H1 (cell line): Measurements from ENCODE around the gene FGD6. TPM values are rescaled to one million over a fixed set of nuclear protein-coding genes. Genes with fewer than 3 reads are reported as not detected.

ENCODE experiments used
- CTCF ChIA-PET: fragments of 300-600 bp; sonication (Branson Sonifier 250); formaldehyde crosslinking; loops from one replicate; lab custom pipeline; 2021; ENCODE audit not compliant: partially characterized antibody; lab: Charles Lee
- POLR2A ChIA-PET: fragments of 300-600 bp; sonication (Branson Sonifier 250); formaldehyde crosslinking; loops from one replicate; lab custom pipeline; 2021; ENCODE audit warnings: inconsistent platforms; ENCODE audit not compliant: partially characterized antibody; lab: Charles Lee
- DNase-seq, 2 experiments: peaks; one replicate each; pipeline versions ENCODE4 v3.0.0 to v3.0.0-alpha.2; 2010 to 2022; ENCODE audit warnings: low spot score in 2 of 2, low read depth in 1 of 2, mixed read lengths in 1 of 2
- FAIRE-seq: peaks from 2 replicates; lab custom pipeline; 2011; peaks lifted over from hg19 to GRCh38; lab: Jason Lieb, UNC
- H2AFZ ChIP-seq: 2 replicates; pipeline ENCODE4 v1.8.1; 2012; ENCODE audit warnings: low read length, inconsistent platforms
- H2AK5ac ChIP-seq: 2 replicates; pipeline ENCODE4 v1.6.1; 2013; ENCODE audit warnings: low read depth, low read length
- H2BK120ac ChIP-seq: replicated peaks from 2 replicates; pipeline ENCODE3; 2013; ENCODE audit warnings: low read depth, low read length, inconsistent platforms
- H2BK12ac ChIP-seq: 2 replicates; pipeline ENCODE4 v1.6.1; 2013; ENCODE audit warnings: low read depth, low read length
- H2BK15ac ChIP-seq: 2 replicates; pipeline ENCODE4 v1.6.1; 2013; ENCODE audit warnings: low read length
- H2BK20ac ChIP-seq: 2 replicates; pipeline ENCODE4 v1.6.1; 2013; ENCODE audit warnings: low read length
- H2BK5ac ChIP-seq: 2 replicates; pipeline ENCODE4 v1.6.1; 2013; ENCODE audit warnings: low read depth, low read length
- H3K14ac ChIP-seq: 2 replicates; pipeline ENCODE4 v1.6.1; 2013; ENCODE audit warnings: inconsistent platforms; ENCODE audit not compliant: insufficient read length
- H3K18ac ChIP-seq: 2 replicates; pipeline ENCODE4 v1.6.1; 2013; ENCODE audit warnings: low read length; ENCODE audit errors: extremely low read depth
- H3K23ac ChIP-seq: 2 replicates; pipeline ENCODE4 v1.6.1; 2013; ENCODE audit warnings: inconsistent platforms; ENCODE audit not compliant: insufficient read length
- H3K23me2 ChIP-seq: 2 replicates; pipeline ENCODE4 v1.6.1; 2013; ENCODE audit warnings: low read depth, low read length
- H3K27ac ChIP-seq: 2 replicates; pipeline ENCODE4 v1.6.1; 2011; ENCODE audit warnings: low read depth, low read length, inconsistent platforms
- H3K27me3 ChIP-seq, 4 experiments: replicated peaks in 1 of 4; 1 replicate in 1 of 4; 2 replicates in 3 of 4; pipeline versions ENCODE4 v1.6.1 to v1.8.1; 2011 to 2013; ENCODE audit warnings: low read length in 3 of 4, mild to moderate bottlenecking in 3 of 4, inconsistent platforms in 2 of 4, mixed read lengths in 2 of 4, moderate library complexity in 1 of 4; ENCODE audit not compliant: control insufficient read depth in 3 of 4, insufficient read depth in 3 of 4; ENCODE audit errors: extremely low read depth in 1 of 4
- H3K36me3 ChIP-seq, 4 experiments: 2 replicates each; pipeline versions ENCODE4 v1.6.1 to v1.8.1; 2011 to 2013; ENCODE audit warnings: mild to moderate bottlenecking in 4 of 4, low read length in 3 of 4, moderate library complexity in 2 of 4, control low read depth in 1 of 4, inconsistent platforms in 1 of 4; ENCODE audit not compliant: insufficient read depth in 4 of 4, control insufficient read depth in 2 of 4
- H3K4ac ChIP-seq: replicated peaks from 2 replicates; pipeline ENCODE3; 2013; ENCODE audit warnings: low read length, low read depth, mixed read lengths, inconsistent platforms; ENCODE audit not compliant: insufficient read length
- H3K4me1 ChIP-seq, 4 experiments: replicated peaks in 1 of 4; 1 replicate in 1 of 4; 2 replicates in 3 of 4; pipeline versions ENCODE4 v1.6.1 to v1.8.1; 2011 to 2013; ENCODE audit warnings: low read length in 3 of 4, inconsistent platforms in 2 of 4, mixed read lengths in 1 of 4; ENCODE audit not compliant: insufficient read depth in 4 of 4, control insufficient read depth in 3 of 4
- H3K4me2 ChIP-seq, 2 experiments: 2 replicates each; pipeline versions ENCODE4 v1.6.1 to v1.8.1; 2011 to 2013; ENCODE audit warnings: low read depth in 2 of 2, low read length in 2 of 2, control low read depth in 1 of 2, inconsistent platforms in 1 of 2, mild to moderate bottlenecking in 1 of 2; ENCODE audit not compliant: insufficient read depth in 1 of 2
- H3K4me3 ChIP-seq, 4 experiments: fragments of 200-600, 300-600 bp in 1 of 4; sonication (generic), shearing (Covaris generic), sonication (Bioruptor Twin) in 1 of 4; 2 replicates each; pipeline versions ENCODE4 v1.5.1 to v1.8.1; 2011 to 2016; ENCODE audit warnings: low read length in 4 of 4, low read depth in 3 of 4, control low read depth in 2 of 4, inconsistent platforms in 2 of 4, mild to moderate bottlenecking in 2 of 4, mixed read lengths in 1 of 4, moderate library complexity in 1 of 4; ENCODE audit not compliant: insufficient read depth in 2 of 4; ENCODE audit errors: extremely low read depth in 1 of 4
- H3K56ac ChIP-seq: replicated peaks from 2 replicates; pipeline ENCODE3; 2013; ENCODE audit warnings: low read depth, mild to moderate bottlenecking, mixed read lengths, low read length, inconsistent platforms; ENCODE audit not compliant: insufficient read length
- H3K79me1 ChIP-seq: 2 replicates; pipeline ENCODE4 v1.6.1; 2013; ENCODE audit warnings: low read depth, low read length, control low read depth
- H3K79me2 ChIP-seq, 2 experiments: 2 replicates each; pipeline versions ENCODE4 v1.6.1 to v1.8.1; 2012 to 2013; ENCODE audit warnings: low read length in 2 of 2, mild to moderate bottlenecking in 2 of 2, inconsistent platforms in 1 of 2; ENCODE audit not compliant: insufficient read depth in 2 of 2, control insufficient read depth in 1 of 2
- H3K9ac ChIP-seq, 4 experiments: replicated peaks in 1 of 4; 1 replicate in 1 of 4; 2 replicates in 3 of 4; pipeline versions ENCODE4 v1.6.1 to v1.8.1; 2011 to 2013; ENCODE audit warnings: low read depth in 3 of 4, low read length in 3 of 4, control low read depth in 2 of 4, mild to moderate bottlenecking in 2 of 4, moderate library complexity in 2 of 4, inconsistent platforms in 1 of 4; ENCODE audit errors: extremely low read depth in 1 of 4
- H3K9me3 ChIP-seq, 2 experiments: 2 replicates each; pipeline versions ENCODE4 v1.6.1 to v1.8.1; 2012 to 2013; ENCODE audit warnings: mild to moderate bottlenecking in 2 of 2, moderate library complexity in 2 of 2, control low read depth in 1 of 2, inconsistent platforms in 1 of 2, low read depth in 1 of 2, low read length in 1 of 2, mixed read lengths in 1 of 2; ENCODE audit not compliant: insufficient read depth in 2 of 2
- H4K20me1 ChIP-seq, 2 experiments: replicated peaks in 1 of 2; 2 replicates each; pipeline versions ENCODE3 to v1.8.1; 2011 to 2013; ENCODE audit warnings: inconsistent platforms in 2 of 2, low read length in 2 of 2, mild to moderate bottlenecking in 1 of 2; ENCODE audit not compliant: insufficient read depth in 2 of 2, control insufficient read depth in 1 of 2
- H4K5ac ChIP-seq: 2 replicates; pipeline ENCODE4 v1.6.1; 2013; ENCODE audit warnings: low read length, low read depth, mixed read lengths, inconsistent platforms; ENCODE audit not compliant: insufficient read length
- H4K8ac ChIP-seq: 2 replicates; pipeline ENCODE4 v1.8.0; 2013; ENCODE audit warnings: mild to moderate bottlenecking, moderate library complexity, low read length, inconsistent platforms; ENCODE audit not compliant: insufficient read depth; ENCODE audit errors: extremely low read depth
- H4K91ac ChIP-seq: replicated peaks from 2 replicates; pipeline ENCODE3; 2013; ENCODE audit warnings: low read length, mixed read lengths, inconsistent platforms; ENCODE audit not compliant: insufficient read length
- RAD21 ChIP-seq, 2 experiments: IDR thresholded peaks in 1 of 2; conservative IDR thresholded peaks in 1 of 2; 2 replicates each; pipeline ENCODE4 v1.6.1; 2011; ENCODE audit warnings: low read depth in 2 of 2, low read length in 2 of 2, improper control_type of control experiment in 1 of 2, inconsistent platforms in 1 of 2, mild to moderate bottlenecking in 1 of 2, moderate library complexity in 1 of 2
- WGBS, 2 experiments: shearing (Covaris generic) in 1 of 2; methylation state at CpG; one replicate each; pipeline versions ENCODE4 v1.1.6 to v1.1.7; 2013 to 2015; ENCODE audit warnings: low lambda C conversion rate in 2 of 2, mixed read lengths in 2 of 2, inconsistent platforms in 1 of 2, low coverage in 1 of 2, missing lambda C conversion rate in 1 of 2; ENCODE audit not compliant: insufficient replicate concordance in 2 of 2, insufficient coverage in 1 of 2, insufficient read length in 1 of 2; ENCODE audit errors: extremely low coverage in 1 of 2, missing lambda C conversion rate in 1 of 2; 5-methylcytosine and 5-hydroxymethylcytosine counted together
- polyA plus RNA-seq, 7 experiments: library from polyadenylated mRNA; depleted of rRNA in 3 of 7; stranded (reverse) in 5 of 7; unstranded in 2 of 7; fragments of >200 nt in 5 of 7; fragments of 200-250 nt in 2 of 7; gene quantifications; 1 replicate in 5 of 7; 2 replicates in 1 of 7; 4 replicates in 1 of 7; pipeline versions ENCODE4 v1.2.1 to v1.2.3, GENCODE V29; 2011 to 2013; ENCODE audit warnings: missing spikeins in 2 of 7, mixed read lengths in 2 of 7
- total RNA-seq: library from RNA; stranded (reverse); fragmentation: NEBNext Ultra II Directional; extraction: Animal tissue kit (Norgen Biotek cat#: 25700); gene quantifications from 2 replicates; pipeline ENCODE4 v1.2.1, GENCODE V29; 2021
- TF ChIP-seq, protein P1 (sequence below): IDR thresholded peaks from 2 replicates; pipeline ENCODE4 v1.6.1; 2011; ENCODE audit warnings: low read depth, mild to moderate bottlenecking, low read length; ENCODE audit not compliant: insufficient read depth
- TF ChIP-seq, protein P2 (sequence below): IDR thresholded peaks from 2 replicates; pipeline ENCODE4 v1.6.1; 2011; ENCODE audit warnings: low read length, improper control_type of control experiment

FGD6 gene
- total and polyA plus RNA-seq, 2 of the 8 experiments (the other 6 are each of a cell fraction or from before 2014, with no cell fraction given) = 12.2 to 24.3 TPM

DNA sequence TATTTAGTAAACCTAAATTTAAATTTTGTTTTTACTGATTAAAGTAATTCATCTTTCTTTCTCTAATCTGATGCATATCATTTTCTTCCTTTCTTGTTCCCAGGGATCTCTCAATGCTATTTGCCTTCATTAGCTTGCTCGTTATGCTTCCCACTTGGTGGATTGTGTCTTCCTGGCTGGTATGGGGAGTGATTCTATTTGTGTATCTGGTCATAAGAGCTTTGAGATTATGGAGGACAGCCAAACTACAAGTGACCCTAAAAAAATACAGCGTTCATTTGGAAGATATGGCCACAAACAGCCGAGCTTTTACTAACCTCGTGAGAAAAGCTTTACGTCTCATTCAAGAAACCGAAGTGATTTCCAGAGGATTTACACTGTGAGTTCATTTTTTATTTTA lies 49.0 kb upstream of the FGD6 start:
- no peak overlapping the region for H4K5ac ChIP-seq
- no peak overlapping the region for H2AK5ac ChIP-seq
- H3K9ac ChIP-seq = no peak overlapping the region
- WGBS, 2 experiments = 89% methylated on average over 6 of the region's 6 CpGs; no CpG with 5 or more reads in 1 of the 2 experiments
- CTCF ChIA-PET = interaction anchor here (1.1 to 1.7 kb wide), 3 partner anchors 12 to 70 kb away, joined by 3 to 5 read pairs (median 4); no protein-coding TSS in a partner anchor
- no peak overlapping the region for H3K23ac ChIP-seq
- no peak overlapping the region for H3K4me3 ChIP-seq
- no peak overlapping the region for H2BK20ac ChIP-seq
- H4K8ac ChIP-seq = no peak overlapping the region
- H3K4me2 ChIP-seq = no peak overlapping the region
- no peak overlapping the region for H3K18ac ChIP-seq
- DNase-seq (no peak), FAIRE-seq (no peak)
- TF ChIP-seq, protein P1, sequence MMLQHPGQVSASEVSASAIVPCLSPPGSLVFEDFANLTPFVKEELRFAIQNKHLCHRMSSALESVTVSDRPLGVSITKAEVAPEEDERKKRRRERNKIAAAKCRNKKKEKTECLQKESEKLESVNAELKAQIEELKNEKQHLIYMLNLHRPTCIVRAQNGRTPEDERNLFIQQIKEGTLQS = no peak
- no peak for TF ChIP-seq RAD21 (IDR thresholded peaks at IDR 0.05 in 1 of 2, conservative IDR thresholded peaks at IDR 0.05 in 1 of 2; ENCODE audit: low read depth in 2 of 2, low read length in 2 of 2)
- TF ChIP-seq, protein P2, sequence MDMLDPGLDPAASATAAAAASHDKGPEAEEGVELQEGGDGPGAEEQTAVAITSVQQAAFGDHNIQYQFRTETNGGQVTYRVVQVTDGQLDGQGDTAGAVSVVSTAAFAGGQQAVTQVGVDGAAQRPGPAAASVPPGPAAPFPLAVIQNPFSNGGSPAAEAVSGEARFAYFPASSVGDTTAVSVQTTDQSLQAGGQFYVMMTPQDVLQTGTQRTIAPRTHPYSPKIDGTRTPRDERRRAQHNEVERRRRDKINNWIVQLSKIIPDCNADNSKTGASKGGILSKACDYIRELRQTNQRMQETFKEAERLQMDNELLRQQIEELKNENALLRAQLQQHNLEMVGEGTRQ = no peak
- no peak overlapping the region for H2BK120ac ChIP-seq
- H2BK15ac ChIP-seq = no peak overlapping the region
- H4K91ac ChIP-seq = no peak overlapping the region
- no peaks in the 10 kb centered on the region for H3K27me3 ChIP-seq
- peaks cover 2 to 41% (median 14%) of the 10 kb centered on the region in 4 experiments; a peak in 6 of 8 replicates for H3K36me3 ChIP-seq
- no peaks in the 10 kb centered on the region for H4K20me1 ChIP-seq
- H3K14ac ChIP-seq = no peak overlapping the region
- no peaks in the 10 kb centered on the region for H3K79me2 ChIP-seq
- no peak overlapping the region for H3K27ac ChIP-seq
- H3K23me2 ChIP-seq = no peaks in the 10 kb centered on the region
- H3K56ac ChIP-seq = no peak overlapping the region
- no peak overlapping the region for H3K4ac ChIP-seq
- H3K79me1 ChIP-seq = no peaks in the 10 kb centered on the region
- POLR2A ChIA-PET = interaction anchor here (1.2 kb wide), 1 partner anchor 8 kb away, joined by 3 read pairs; no protein-coding TSS in a partner anchor
- H2AFZ ChIP-seq = no peak overlapping the region
- no peaks in the 10 kb centered on the region for H3K9me3 ChIP-seq
- no peak overlapping the region for H2BK12ac ChIP-seq
- H3K4me1 ChIP-seq = no peaks in the 10 kb centered on the region
- H2BK5ac ChIP-seq = no peak overlapping the region
